ENCODE data around the gene TDRD5. TPM values are rescaled to one million over a fixed set of nuclear protein-coding genes. Genes with fewer than 3 reads are reported as not detected.

The TDRD5 gene
- total RNA-seq, 1 donor from 2014 or later = 0.09 TPM

DNA sequence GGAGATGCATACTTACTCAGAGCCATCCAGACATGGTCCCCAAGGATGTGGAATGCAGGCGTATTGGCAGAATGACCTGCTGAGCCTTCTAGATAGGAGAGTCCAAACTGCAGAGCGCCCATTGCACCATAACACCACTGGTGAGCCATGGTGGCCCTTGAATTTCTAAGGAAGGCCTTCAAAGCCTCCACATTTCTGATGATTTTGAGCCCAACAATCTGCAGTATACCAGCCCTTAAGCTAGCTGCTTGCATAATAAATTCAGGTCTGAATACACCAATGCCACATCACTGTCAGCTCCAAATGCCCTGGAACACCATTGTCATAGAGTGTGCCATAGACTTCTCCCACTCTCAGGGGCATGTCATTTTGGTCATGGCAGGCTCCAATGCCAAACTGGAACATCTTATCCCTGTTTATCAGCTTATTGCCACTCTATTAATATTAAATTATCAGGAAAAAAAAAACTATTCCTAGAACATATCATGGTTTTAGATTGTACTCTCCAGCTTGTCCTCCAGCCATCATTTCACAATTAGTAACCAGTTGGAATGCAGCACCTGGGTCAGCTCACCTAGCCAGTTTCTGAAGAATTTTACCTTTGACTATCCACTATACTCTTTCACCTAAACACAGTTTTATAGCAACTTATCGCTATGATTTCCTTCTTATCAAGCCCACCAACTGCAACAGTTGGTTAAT is 42.8 kb upstream of the TDRD5 start:
- H3K27me3 Mint-ChIP-seq (ENCODE audit: insufficient read depth, low read depth) = no peaks in the 10 kb centered on the region
- H3F3A ChIP-seq (ENCODE audit: low read depth) = no peaks in the 10 kb centered on the region
- no peaks in the 10 kb centered on the region for H4K20me1 ChIP-seq (ENCODE audit: low read depth)
- no peaks in the 10 kb centered on the region for H3K79me2 ChIP-seq (ENCODE audit: low read depth)
- no peaks in the 10 kb centered on the region for H3K36me3 ChIP-seq
- H2AFZ ChIP-seq (replicated peaks) = no peak overlapping the region
- no peak for DNase-seq (ENCODE audit: low spot score)
- H3K36me3 Mint-ChIP-seq = no peaks in the 10 kb centered on the region
- no peak overlapping the region for H3K4me3 ChIP-seq
- H3K27ac ChIP-seq = no peak overlapping the region
- no peaks in the 10 kb centered on the region for H3K9me3 ChIP-seq (ENCODE audit: low read depth)
- no peak overlapping the region for H3K27ac Mint-ChIP-seq
- peaks cover 4% of the 10 kb centered on the region for H3K4me1 ChIP-seq
- H3K4me2 ChIP-seq = no peak overlapping the region
- no peaks in the 10 kb centered on the region for H3K27me3 ChIP-seq
- H3K9me3 Mint-ChIP-seq = no peaks in the 10 kb centered on the region
- no peak overlapping the region for H3K4me3 Mint-ChIP-seq
- TF ChIP-seq, protein P1, sequence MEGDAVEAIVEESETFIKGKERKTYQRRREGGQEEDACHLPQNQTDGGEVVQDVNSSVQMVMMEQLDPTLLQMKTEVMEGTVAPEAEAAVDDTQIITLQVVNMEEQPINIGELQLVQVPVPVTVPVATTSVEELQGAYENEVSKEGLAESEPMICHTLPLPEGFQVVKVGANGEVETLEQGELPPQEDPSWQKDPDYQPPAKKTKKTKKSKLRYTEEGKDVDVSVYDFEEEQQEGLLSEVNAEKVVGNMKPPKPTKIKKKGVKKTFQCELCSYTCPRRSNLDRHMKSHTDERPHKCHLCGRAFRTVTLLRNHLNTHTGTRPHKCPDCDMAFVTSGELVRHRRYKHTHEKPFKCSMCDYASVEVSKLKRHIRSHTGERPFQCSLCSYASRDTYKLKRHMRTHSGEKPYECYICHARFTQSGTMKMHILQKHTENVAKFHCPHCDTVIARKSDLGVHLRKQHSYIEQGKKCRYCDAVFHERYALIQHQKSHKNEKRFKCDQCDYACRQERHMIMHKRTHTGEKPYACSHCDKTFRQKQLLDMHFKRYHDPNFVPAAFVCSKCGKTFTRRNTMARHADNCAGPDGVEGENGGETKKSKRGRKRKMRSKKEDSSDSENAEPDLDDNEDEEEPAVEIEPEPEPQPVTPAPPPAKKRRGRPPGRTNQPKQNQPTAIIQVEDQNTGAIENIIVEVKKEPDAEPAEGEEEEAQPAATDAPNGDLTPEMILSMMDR (IDR thresholded peaks at IDR 0.05) = no peak
- TF ChIP-seq EZH2phosphoT487 (IDR thresholded peaks at IDR 0.05) (no peak), EZH2 (IDR thresholded peaks at IDR 0.05) (no peak)
- H3K9ac ChIP-seq = no peak overlapping the region
- peaks cover 4% of the 10 kb centered on the region for H3K4me1 Mint-ChIP-seq

GRCh38 chr1:179549368-179549700 is 42.3 kb upstream of the TDRD5 start:
- no peaks in the 10 kb centered on the region for H3K36me3 Mint-ChIP-seq
- H3K4me3 ChIP-seq = no peak overlapping the region
- no peaks in the 10 kb centered on the region for H3K9me3 ChIP-seq (ENCODE audit: low read depth)
- no peaks in the 10 kb centered on the region for H3K9me3 Mint-ChIP-seq
- no peaks in the 10 kb centered on the region for H3K27me3 ChIP-seq
- no peak overlapping the region for H2AFZ ChIP-seq (replicated peaks)
- TF ChIP-seq EZH2 (IDR thresholded peaks at IDR 0.05) = no peak
- TF ChIP-seq, protein P1 (IDR thresholded peaks at IDR 0.05) = no peak
- no peak for TF ChIP-seq EZH2phosphoT487 (IDR thresholded peaks at IDR 0.05)
- H3K79me2 ChIP-seq (ENCODE audit: low read depth) = no peaks in the 10 kb centered on the region
- H3K4me1 ChIP-seq = peaks cover 5% of the 10 kb centered on the region
- H3K27ac ChIP-seq = no peak overlapping the region
- H3K36me3 ChIP-seq = no peaks in the 10 kb centered on the region
- no peak overlapping the region for H3K27ac Mint-ChIP-seq
- no peaks in the 10 kb centered on the region for H3F3A ChIP-seq (ENCODE audit: low read depth)
- H3K4me3 Mint-ChIP-seq = no peak overlapping the region
- no peaks in the 10 kb centered on the region for H3K27me3 Mint-ChIP-seq (ENCODE audit: insufficient read depth, low read depth)
- no peak overlapping the region for H3K4me2 ChIP-seq
- H4K20me1 ChIP-seq (ENCODE audit: low read depth) = no peaks in the 10 kb centered on the region
- no peak overlapping the region for H3K9ac ChIP-seq
- H3K4me1 Mint-ChIP-seq = peaks cover 4% of the 10 kb centered on the region
- DNase-seq (ENCODE audit: low spot score) = no peak

DNA sequence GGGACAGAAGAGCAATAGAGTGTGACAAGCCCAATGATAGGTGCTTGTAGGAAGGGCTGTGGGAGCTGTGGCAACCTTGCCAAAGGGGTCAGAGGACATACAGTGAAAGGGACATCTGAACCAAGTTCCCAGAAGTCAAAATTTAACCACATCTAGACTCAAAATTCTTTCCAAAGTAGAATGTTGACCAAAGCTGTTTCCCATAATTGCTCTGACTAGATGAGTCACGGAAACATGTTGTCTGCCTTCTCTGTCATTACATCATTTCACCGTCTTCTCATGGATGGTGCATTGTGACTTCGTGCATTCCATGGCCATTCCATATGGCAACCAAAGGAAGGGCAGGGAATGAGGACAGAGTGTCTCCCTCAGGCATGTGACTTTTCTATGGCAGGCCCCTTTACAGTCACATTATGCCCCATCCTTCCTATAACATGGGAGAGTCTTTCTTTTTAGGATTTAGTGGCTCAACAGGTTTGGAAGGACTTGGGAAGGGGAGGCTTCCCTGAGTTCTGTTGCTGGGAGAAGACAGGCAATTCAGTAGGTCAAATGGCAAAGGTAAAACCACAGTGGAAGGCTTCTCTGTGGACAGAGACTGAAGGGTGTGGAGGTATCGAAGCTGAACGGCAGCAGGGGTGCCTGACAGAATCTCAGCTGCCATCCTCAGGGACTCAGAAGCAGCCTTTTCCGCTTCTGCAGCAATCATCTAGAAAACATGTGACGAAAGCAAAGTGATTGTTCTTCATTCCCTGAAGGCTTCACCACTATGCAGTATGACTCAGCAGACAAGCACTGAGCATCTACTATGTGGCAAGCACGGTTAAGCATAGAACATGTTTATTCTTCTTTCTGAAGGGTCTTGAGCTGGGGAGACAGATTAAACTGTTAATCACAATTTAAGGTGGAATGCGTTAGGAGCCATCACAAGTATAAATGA is 40.6 kb upstream of the TDRD5 start:
- Mint-ChIP-seq H3K4me1 (peaks cover 4% of the 10 kb centered on the region), H3K9me3 (no peaks in the 10 kb centered on the region), H3K4me3 (no peak overlapping the region), H3K27ac (no peak overlapping the region), H3K36me3 (no peaks in the 10 kb centered on the region), H3K27me3 (ENCODE audit: insufficient read depth, low read depth) (no peaks in the 10 kb centered on the region)
- Histone ChIP-seq H2AFZ (replicated peaks) (no peak overlapping the region), H3K9me3 (ENCODE audit: low read depth) (no peaks in the 10 kb centered on the region), H3K4me1 (peaks cover 8% of the 10 kb centered on the region), H3K27ac (no peak overlapping the region), H3K36me3 (no peaks in the 10 kb centered on the region), H3K4me2 (no peak overlapping the region), H4K20me1 (ENCODE audit: low read depth) (no peaks in the 10 kb centered on the region), H3F3A (ENCODE audit: low read depth) (no peaks in the 10 kb centered on the region), H3K4me3 (no peak overlapping the region), H3K9ac (no peak overlapping the region), H3K27me3 (no peaks in the 10 kb centered on the region), H3K79me2 (ENCODE audit: low read depth) (no peaks in the 10 kb centered on the region)
- DNase-seq (ENCODE audit: low spot score) = no peak
- TF ChIP-seq EZH2phosphoT487 (IDR thresholded peaks at IDR 0.05) (no peak), EZH2 (IDR thresholded peaks at IDR 0.05) (no peak)
- TF ChIP-seq, protein P1 (IDR thresholded peaks at IDR 0.05) = no peak

Measured in neural progenitor cell (in vitro differentiated cells).